ENCODE results near the gene SRL. TPM values are rescaled to one million over a fixed set of nuclear protein-coding genes. Genes with fewer than 3 reads are reported as not detected.

The SRL gene
- total and polyA plus RNA-seq, 2 experiments from 2014 or later, result not detected

- TF ChIP-seq REST (IDR thresholded peaks at IDR 0.05; ENCODE audit: unreplicated experiment), result no peak
- no peak for TF ChIP-seq EZH2 (IDR thresholded peaks at IDR 0.05; ENCODE audit: low read depth, unreplicated experiment)
- TF ChIP-seq ZNF114 (CRISPR knock-in tag; IDR thresholded peaks at IDR 0.05), result no peak
- TF ChIP-seq CREB1 (CRISPR knock-in tag; IDR thresholded peaks at IDR 0.05; ENCODE audit: low read depth), result no peak
- TF ChIP-seq CTCF (conservative IDR thresholded peaks at IDR 0.05; ENCODE audit: low read depth in 2 of 2), result no peak
- Histone ChIP-seq H3K4me2 (no peak overlapping the region), H3K4me1 (ENCODE audit: insufficient read depth) (no peaks in the 10 kb centered on the region), H3K36me3 (ENCODE audit: insufficient read depth) (no peaks in the 10 kb centered on the region), H3K27me3 (ENCODE audit: insufficient read depth) (no peaks in the 10 kb centered on the region), H3F3A (replicated peaks; ENCODE audit: low read depth) (0 out of 2 replicates have a peak, but pooled peaks cover 2% of the 10 kb centered on the region), H2AFZ (no peak overlapping the region), H3K9me2 (ENCODE audit: insufficient read depth) (no peaks in the 10 kb centered on the region), H3K27ac (ENCODE audit: low read depth) (no peak overlapping the region), H3K79me2 (replicated peaks; ENCODE audit: insufficient read depth) (no peaks in the 10 kb centered on the region), H4K20me1 (replicated peaks; ENCODE audit: insufficient read depth) (no peaks in the 10 kb centered on the region), H3K4me3 (no peak overlapping the region)
- Mint-ChIP-seq H3K9me3 (no peaks in the 10 kb centered on the region), H3K4me1 (no peaks in the 10 kb centered on the region), H3K27me3 (ENCODE audit: insufficient read depth, low read depth, poor library complexity) (peaks cover 3% of the 10 kb centered on the region), H3K36me3 (ENCODE audit: low read depth) (no peaks in the 10 kb centered on the region), H3K27ac (no peak overlapping the region), H3K4me3 (no peak overlapping the region)
- no peak for ATAC-seq
- no peak for DNase-seq (ENCODE audit: low spot score)
These were observed 82.2 kb downstream of the SRL start for GRCh38 chr16:4159726-4160125.

- H3K4me2 ChIP-seq, result no peak overlapping the region
- H3K27ac Mint-ChIP-seq, result no peak overlapping the region; the same call in 1 of the 2 replicates
- H3K27me3 Mint-ChIP-seq (ENCODE audit: insufficient read depth, low read depth, poor library complexity), result peaks cover 10% of the 10 kb centered on the region
- no peaks in the 10 kb centered on the region for H3K27me3 ChIP-seq (ENCODE audit: insufficient read depth)
- H2AFZ ChIP-seq, result no peak overlapping the region
- no peaks in the 10 kb centered on the region for H3K4me1 ChIP-seq (ENCODE audit: insufficient read depth)
- no peaks in the 10 kb centered on the region for H3K9me3 Mint-ChIP-seq
- 0 out of 2 replicates have a peak, but pooled peaks cover 2% of the 10 kb centered on the region for H3F3A ChIP-seq (replicated peaks; ENCODE audit: low read depth)
- no peak overlapping the region for H3K4me3 ChIP-seq
- no peaks in the 10 kb centered on the region for H3K36me3 ChIP-seq (ENCODE audit: insufficient read depth)
- H3K36me3 Mint-ChIP-seq (ENCODE audit: low read depth), result no peaks in the 10 kb centered on the region
- H3K4me1 Mint-ChIP-seq, result no peaks in the 10 kb centered on the region
- H3K9me2 ChIP-seq (ENCODE audit: insufficient read depth), result no peaks in the 10 kb centered on the region
- DNase-seq (ENCODE audit: low spot score) (no peak), ATAC-seq (no peak)
- no peak overlapping the region for H3K4me3 Mint-ChIP-seq
- H4K20me1 ChIP-seq (replicated peaks; ENCODE audit: insufficient read depth), result no peaks in the 10 kb centered on the region
- H3K27ac ChIP-seq (ENCODE audit: low read depth), result no peak overlapping the region
- no peaks in the 10 kb centered on the region for H3K79me2 ChIP-seq (replicated peaks; ENCODE audit: insufficient read depth)
- no peak for TF ChIP-seq ZNF462 (CRISPR knock-in tag; IDR thresholded peaks at IDR 0.05)
- no peak for TF ChIP-seq NANOG (IDR thresholded peaks at IDR 0.05; ENCODE audit: borderline replicate concordance)
- no peak for TF ChIP-seq CREB1 (CRISPR knock-in tag; IDR thresholded peaks at IDR 0.05; ENCODE audit: low read depth)
- TF ChIP-seq STAT1 (IDR thresholded peaks at IDR 0.05; ENCODE audit: unreplicated experiment), result no peak
- no peak for TF ChIP-seq ZNF114 (CRISPR knock-in tag; IDR thresholded peaks at IDR 0.05)
These were observed 83.5 kb downstream of the SRL start for GRCh38 chr16:4158143-4159093.

Data from GM23338 (cell line).